NCI-H187 treated with DMSO at 0.1 percent for 48 hours (cell line): ENCODE results near the gene MMEL1.
A peak's percentile ranks its signal among the peaks of the same experiment; 100 is the strongest.

Experiments
- DNase-seq: peaks from one replicate; lab custom pipeline; 2025; lab: John Stamatoyannopoulos, UW

The MMEL1 gene

DNA sequence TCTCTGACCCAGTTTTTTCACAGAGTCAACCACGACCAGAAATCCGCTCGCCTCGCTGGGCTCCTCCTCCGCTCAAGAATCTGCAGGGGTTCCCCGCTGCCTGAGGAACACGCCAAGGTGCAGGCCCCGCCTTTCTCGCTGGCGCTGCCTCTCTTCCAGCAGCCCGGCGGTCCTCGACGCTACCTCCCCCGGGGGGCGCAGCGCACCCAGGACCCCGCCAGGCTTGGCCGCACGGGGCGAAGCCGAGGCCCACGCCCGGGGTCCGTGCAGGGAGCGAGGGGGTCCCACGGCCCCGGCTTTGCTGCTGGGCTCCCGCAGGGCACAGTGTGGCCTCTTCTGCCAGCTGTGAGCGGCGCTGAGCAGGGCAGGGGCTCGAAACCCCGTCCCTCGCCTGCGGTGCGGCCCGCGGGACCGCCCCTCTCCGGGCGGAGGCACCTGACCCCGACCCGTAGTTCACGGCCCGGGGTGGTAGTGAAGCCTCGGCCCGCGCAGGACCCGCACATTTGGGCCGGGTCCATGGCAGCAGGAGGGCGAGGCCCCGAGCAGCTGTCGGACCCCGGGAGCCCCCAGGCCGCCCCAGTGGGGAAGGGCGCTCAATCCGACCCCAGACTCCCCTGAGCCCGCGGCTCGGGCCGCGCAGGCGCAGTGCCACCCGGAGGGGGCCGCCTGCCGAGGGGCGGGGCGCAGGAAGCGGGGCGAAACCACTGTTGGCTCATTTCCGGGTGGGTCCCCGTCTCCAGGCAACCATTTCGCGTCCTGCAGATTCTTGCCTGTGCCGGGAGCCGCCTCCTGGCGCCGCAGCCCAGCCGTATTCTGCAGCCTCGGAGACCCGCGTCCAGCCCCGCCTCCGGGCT, 10.0 kb upstream of the MMEL1 start:
- DNase-seq: peak; percentile 15

- no peak for DNase-seq
Observed at GRCh38 chr1:2642131-2642559, 9.3 kb upstream of the MMEL1 start.

DNA sequence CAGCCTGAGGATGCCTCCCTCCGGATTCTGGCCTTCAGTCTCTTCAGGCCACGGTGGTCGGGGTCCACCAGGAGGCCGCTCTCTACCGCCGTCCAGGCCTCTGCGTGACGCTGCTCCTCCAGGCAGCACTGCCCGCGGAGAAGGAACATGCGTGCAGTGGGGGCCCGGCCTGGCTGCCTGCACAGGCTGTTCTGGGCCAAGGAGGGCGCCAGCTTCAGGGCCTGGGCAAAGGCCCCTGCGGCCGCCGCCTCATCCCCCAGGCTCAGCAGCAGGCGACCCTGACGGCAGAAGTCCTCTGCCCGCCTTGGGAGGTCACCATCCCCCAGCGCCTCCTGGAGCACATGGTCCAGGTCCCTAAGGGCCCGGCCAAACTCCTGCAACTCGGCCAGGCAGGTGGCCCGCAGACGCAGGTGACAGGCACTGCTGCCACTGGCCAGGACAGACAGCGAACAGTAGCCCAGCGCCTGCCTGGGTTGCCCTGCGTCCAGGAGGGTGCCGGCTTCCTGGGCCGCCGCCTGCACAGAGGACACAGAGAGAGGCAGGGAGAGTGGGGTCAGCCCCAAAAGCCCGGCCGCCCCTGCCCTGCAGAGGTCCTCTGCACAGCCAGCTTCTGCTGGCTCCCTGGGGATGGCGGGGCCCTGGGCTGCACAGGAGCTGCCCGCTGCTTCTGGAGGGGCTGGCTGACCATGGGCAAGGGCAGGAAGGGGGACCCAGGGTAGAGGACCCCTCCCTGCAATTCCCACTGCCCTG, 8.7 kb upstream of the MMEL1 start:
- DNase-seq: no peak

GRCh38 chr1:2640626-2641025, 7.8 kb upstream of the MMEL1 start:
- no peak for DNase-seq

GRCh38 chr1:2639607-2640521, 7.0 kb upstream of the MMEL1 start:
- no peak for DNase-seq

GRCh38 chr1:2639203-2639602, 6.4 kb upstream of the MMEL1 start:
- no peak for DNase-seq

- DNase-seq: no peak
Observed at GRCh38 chr1:2638466-2639115, 5.8 kb upstream of the MMEL1 start.

- no peak for DNase-seq
Observed at GRCh38 chr1:2637442-2638145, 4.8 kb upstream of the MMEL1 start.

- no peak for DNase-seq
Observed at GRCh38 chr1:2636733-2637132, 3.9 kb upstream of the MMEL1 start.

GRCh38 chr1:2635361-2636010, 2.7 kb upstream of the MMEL1 start:
- DNase-seq: no peak

- no peak for DNase-seq
Observed at GRCh38 chr1:2633936-2634491, 1.2 kb upstream of the MMEL1 start.

- DNase-seq: no peak
Observed at GRCh38 chr1:2633366-2633935, 635 bp upstream of the MMEL1 start.

- no peak for DNase-seq
Observed at GRCh38 chr1:2632051-2632430, 775 bp downstream of the MMEL1 start.

GRCh38 chr1:2631136-2632050, 1.4 kb downstream of the MMEL1 start:
- no peak for DNase-seq

- DNase-seq: no peak
Observed at GRCh38 chr1:2630498-2631135, 2.2 kb downstream of the MMEL1 start.

- DNase-seq: no peak
Observed at GRCh38 chr1:2629627-2630497, 3.0 kb downstream of the MMEL1 start.

DNA sequence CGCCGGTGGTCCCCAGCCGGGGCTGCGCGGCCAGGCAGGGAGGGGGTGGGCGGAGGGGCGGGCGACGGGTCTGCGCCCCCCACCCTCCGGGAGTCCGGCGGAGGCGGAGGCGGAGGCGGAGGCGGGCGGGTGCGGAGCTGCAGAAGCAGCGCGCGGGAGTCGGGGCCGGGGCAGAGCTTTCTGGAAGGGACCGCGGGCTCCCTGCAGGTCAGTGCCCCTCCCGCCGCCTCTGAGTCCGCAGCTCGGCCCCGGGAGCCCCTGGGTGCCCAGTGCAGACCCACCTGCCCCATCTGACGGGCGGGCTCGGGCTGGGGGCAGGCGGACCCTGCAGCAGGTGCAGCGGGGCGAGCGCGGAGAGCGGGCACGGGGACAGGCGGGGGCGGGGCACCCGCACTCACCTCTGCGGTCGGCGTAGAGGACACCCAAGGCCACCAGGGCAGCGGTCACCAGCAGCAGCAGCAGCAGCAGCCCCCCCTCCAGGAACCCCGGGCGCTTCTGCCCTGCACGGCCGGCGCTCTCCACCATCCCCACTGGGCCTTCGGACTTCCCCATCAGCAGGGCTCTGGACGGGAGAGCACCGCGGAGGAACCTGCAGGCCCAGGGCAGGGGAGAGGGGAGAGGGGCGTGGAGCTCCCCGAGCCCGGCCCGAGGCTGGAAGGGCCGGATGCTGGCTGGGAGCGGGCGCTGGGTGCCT, 3.7 kb downstream of the MMEL1 start:
- no peak for DNase-seq
